Adipose tissue (tissue), 3 donors: ENCODE data around the gene ANKLE1. TPM values are rescaled to one million over a fixed set of nuclear protein-coding genes. Genes with fewer than 3 reads are reported as not detected.

Experiments used
- H3K27ac ChIP-seq: one replicate; pipeline ENCODE4 v1.5.1; 2013; ENCODE audit warnings: low read depth, low read length
- WGBS, 3 donors: extraction: QIAGEN DNeasy Blood & Tissue Kit; methylation state at CpG; one replicate each; pipeline ENCODE4 v1.1.7; 2013; 5-methylcytosine and 5-hydroxymethylcytosine counted together
- polyA plus RNA-seq, 3 donors: library from polyadenylated mRNA; stranded (reverse); fragments of 200-250 nt; gene quantifications; one replicate each; pipeline ENCODE4 v1.2.3, GENCODE V29; 2013
- donor health status: healthy with polysubstance abuse.
- donor health status: Bipolar disorder and iron deficiency.
- donor health status: healthy.

The ANKLE1 gene
- polyA plus RNA-seq, 3 donors, result 0.08 to 0.70 (median 0.34) TPM

- H3K27ac ChIP-seq, result no peak overlapping the region
- WGBS, 3 donors, result 0 to 2% (median 2%) methylated on average over 72 to 99 of the region's 100 CpGs
Observed at GRCh38 chr19:17244618-17245534, 36.8 kb upstream of the ANKLE1 start.

DNA sequence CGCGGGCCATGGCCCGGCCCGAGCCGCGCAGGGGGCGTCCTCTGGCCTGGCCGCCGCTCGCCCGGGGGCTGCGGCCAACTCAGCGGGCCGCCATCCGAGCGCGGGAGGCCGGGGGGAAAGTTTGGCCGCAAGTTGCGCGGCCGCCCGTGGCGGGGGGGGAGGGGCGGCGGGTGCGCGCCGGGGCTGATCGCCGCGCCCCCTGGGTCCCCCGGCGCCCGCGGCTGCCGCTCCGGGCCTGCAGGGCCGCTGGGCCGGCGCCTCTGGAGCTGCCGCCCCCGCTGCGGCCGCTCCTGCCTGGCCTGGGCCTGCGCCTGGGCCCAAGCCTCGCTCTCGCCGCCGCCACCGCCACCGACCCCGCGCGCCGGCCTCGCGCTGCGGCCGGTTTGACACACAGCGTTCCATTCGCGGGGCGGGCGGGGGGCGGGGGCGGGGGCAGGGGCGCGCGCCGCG, 36.1 kb upstream of the ANKLE1 start, which contains the start of gene NR2F6:
Gene NR2F6 (minus strand): TSS at position 385 of the 450 bp plus-strand sequence. CDS start 699 bp downstream, outside the sequence.
- WGBS, 3 donors, result 0 to 2% (median 1%) methylated on average over 12 to 57 of the region's 72 CpGs
- no peak within 1 kb of the TSS for H3K27ac ChIP-seq

- no peak overlapping the region for H3K27ac ChIP-seq
- 8 to 15% (median 10%) methylated on average over 21 of the region's 21 CpGs for WGBS, 3 donors
Observed at GRCh38 chr19:17246681-17247425, 34.8 kb upstream of the ANKLE1 start.

GRCh38 chr19:17248011-17248776, 33.5 kb upstream of the ANKLE1 start:
- WGBS, 3 donors, result 29 to 74% (median 63%) methylated on average over 21 of the region's 21 CpGs
- no peak overlapping the region for H3K27ac ChIP-seq

DNA sequence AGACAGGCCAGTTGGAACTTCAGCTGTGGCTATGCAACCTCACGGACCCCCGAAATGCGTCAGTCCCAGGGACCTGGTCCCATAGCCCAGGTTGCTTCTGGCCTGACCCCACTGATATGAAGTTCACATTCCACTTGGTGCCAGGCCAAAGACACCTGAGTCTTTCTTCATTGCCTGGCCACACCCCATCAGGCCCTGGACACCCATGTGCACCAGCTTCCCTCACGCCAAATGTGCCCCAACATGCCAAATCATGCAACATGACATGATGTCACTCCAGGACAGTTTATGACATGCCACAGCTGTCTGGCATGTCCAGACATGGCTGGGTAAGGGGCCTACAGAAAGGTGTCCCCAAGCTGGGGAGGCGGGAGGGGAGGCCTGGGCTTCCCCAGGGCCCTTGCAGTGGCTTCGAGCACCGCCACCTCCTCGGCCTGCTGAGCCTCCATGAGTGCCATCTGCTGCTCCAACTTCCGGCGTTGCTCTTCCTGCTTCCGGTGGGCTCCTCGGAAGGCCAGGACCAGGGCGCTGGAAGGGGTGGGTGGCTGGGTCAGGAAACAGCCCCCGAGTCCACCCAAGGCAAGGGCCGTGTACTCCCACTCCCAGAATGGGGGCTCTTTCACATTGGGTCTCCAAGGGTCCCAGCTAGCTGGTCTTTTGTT, 31.7 kb upstream of the ANKLE1 start:
- 68 to 94% (median 82%) methylated on average over 15 of the region's 15 CpGs for WGBS, 3 donors
- no peak overlapping the region for H3K27ac ChIP-seq

DNA sequence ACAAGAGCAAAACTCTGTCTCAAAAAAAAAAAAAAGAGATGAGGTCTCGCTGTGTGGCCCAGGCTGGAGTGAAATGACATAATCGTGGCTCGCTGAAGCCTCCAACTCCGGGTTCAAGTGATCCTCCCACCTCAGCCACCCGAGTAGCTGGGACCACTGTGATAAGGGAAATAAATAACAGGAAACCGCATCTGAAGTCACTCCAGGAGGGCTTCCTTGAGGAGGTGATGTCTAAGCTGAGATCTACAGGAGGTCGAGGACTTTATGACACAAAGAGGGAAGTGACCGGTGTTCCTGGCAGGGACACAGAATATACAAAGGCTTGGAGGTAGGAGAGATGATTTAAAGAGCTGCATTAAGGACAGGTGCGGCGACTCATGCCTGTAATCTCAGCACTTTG, 27.1 kb upstream of the ANKLE1 start:
- 82 to 89% (median 82%) methylated on average over 10 of the region's 10 CpGs for WGBS, 3 donors
- no peak overlapping the region for H3K27ac ChIP-seq

- WGBS, 3 donors, result 57 to 79% (median 76%) methylated on average over 18 of the region's 18 CpGs
- no peak overlapping the region for H3K27ac ChIP-seq
Observed at GRCh38 chr19:17255150-17255621, 26.5 kb upstream of the ANKLE1 start.

GRCh38 chr19:17256130-17256529, 25.6 kb upstream of the ANKLE1 start:
- no peak overlapping the region for H3K27ac ChIP-seq
- 78 to 87% (median 81%) methylated on average over 3 of the region's 3 CpGs for WGBS, 3 donors

DNA sequence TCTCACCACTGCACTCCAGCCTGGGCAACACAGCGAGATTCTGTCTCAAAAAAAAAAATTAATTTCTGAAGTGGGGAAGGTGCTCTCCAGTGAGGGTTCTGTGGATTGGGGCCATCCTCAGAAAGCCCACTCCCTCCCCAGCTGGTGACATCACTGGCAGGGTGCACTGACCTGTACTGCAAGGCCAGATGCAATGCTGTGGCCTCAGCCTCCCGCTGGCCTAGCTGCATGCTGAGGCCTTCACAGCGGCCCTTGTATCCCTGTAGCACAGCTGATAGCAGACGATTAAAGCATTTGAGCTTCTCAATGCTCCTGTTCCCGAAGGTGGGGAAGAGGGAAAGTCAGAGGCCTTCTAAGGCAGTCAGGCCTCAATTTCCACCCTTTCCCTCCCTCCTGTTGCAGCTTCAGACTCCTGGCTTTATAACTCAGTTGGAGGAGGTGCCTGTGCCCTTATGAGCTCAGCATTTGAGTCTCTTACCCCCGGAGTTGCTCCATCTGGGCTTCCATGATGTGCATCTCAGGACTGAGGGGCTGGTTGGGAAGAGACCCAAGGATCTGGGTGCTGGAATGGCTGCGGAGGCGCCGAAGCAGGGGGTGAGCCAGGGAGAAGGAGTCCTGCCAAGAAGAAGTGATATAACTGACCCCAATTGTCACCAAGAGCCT, 22.5 kb upstream of the ANKLE1 start:
- WGBS, 3 donors, result 79 to 92% (median 91%) methylated on average over 9 of the region's 9 CpGs
- no peak overlapping the region for H3K27ac ChIP-seq

GRCh38 chr19:17259934-17260333, 21.8 kb upstream of the ANKLE1 start:
- 56 to 95% (median 71%) methylated on average over 1 of the region's 1 CpG for WGBS, 3 donors
- no peak overlapping the region for H3K27ac ChIP-seq

DNA sequence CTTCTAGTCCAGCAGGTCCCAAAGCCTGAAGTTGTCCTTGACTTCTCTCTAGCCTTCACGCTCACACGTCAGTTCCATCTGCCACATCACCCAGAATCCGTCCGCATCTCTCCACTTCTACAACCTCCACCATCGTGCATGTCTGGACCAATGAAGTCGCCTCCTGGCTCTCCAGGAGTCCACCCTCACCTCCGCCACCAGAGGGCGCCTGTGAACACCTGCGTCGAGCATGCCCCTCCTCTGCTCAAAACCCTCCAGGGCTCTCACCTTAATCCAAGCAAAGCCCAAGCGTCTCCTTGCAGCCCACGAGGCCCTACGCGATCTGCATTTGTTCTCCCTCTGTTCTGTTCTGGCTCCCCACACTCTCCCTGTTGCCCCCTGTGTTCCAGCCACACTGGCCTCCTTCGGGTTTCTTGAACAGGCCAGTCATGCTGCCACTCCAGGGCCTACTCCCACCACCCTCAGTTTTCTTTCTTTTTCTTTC, 20.8 kb upstream of the ANKLE1 start:
- WGBS, 3 donors, result 17 to 32% (median 24%) methylated on average over 15 of the region's 15 CpGs

DNA sequence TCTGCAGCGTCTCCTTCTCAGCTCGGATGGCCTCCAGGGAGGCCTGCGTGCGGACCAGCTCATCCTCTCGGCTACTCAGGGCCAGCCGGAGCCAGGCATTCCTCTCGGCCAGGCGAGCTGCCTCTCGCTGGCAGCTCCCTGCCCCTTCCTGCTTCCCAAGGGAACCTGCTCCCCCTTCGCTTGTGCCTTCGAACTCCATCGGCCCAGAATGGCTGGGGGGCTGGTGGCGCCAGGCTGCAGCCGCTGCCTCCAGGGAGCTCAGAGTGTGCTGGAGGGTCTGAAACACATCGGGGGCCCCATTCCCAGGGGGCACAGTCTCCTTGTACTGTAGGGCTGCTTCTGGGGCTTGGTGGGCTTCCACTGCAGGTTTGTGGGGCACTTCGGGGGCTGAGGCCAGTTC, 19.1 kb upstream of the ANKLE1 start:
- WGBS, 3 donors, result 60 to 70% (median 64%) methylated on average over 16 of the region's 16 CpGs
- no peak overlapping the region for H3K27ac ChIP-seq

More for the DNA sequence above, 20.8 kb upstream of the ANKLE1 start:
- H3K27ac ChIP-seq, result no peak overlapping the region

DNA sequence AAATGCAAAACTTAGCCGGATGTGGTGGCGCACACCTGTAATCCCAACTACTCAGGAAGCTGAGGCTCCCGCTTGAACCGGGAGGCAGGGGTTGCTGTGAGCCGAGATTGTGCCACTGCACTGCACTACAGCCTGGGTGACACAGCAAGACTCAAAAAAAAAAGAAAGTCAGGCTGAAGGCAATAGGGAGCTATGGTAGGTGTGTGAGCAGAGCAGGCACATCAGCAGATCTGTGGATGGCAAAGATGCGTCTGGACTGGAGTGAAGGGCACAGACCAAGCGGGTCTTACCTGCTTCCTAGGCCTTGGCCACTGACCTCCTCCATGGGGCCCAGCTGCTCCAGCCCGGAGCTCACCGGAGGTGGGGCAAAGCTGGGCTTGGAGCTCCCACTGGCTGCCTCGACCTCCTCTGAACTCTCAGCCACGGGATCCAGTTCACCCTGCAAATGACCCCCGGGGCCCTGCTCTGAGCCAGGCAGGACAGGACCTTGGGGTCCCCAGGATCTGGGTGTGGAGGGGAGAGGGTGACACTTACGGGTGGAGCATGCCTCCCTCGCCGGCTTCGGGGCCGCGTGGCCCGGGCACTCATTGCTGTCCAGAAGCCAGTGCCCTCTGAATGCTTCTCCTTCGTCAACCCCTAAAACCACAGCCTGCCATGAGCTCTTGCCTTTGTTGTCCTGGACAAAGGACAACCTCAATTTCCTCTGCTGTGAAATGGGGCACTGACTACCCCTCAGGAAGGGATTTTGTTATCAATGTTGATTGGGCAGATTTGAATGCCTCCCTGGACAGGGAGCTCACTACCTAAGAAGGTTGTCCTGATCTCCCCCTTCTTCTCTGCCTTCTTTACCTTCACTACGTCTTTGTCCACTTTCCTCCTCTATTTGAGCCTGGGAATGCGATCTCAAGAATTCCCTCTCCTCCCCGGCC, 17.7 kb upstream of the ANKLE1 start:
- H3K27ac ChIP-seq, result no peak overlapping the region
- WGBS, 3 donors, result 70 to 78% (median 71%) methylated on average over 23 of the region's 23 CpGs

DNA sequence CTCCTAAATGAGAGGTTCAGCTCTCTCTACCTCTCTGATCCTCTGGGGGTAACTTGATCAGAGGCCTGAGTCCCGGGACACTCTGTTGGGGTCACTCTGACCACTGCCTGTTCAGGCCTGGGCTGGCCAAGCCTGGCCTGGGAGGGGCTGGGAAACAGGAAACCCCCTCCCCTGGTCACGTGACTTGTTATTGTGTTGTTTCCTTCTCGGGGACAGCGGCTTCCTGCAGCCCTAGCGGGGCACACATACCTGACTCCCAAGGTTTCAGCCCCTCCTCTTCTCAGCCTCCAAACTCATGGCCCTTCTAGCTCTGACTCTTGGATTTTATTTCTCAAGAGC, 17.1 kb upstream of the ANKLE1 start, which contains the start of gene USHBP1:
Gene USHBP1 (minus strand): TSS at position 105 of the 339 bp plus-strand sequence. CDS start 446 bp downstream, outside the sequence.
- 33 to 65% (median 43%) methylated on average over 5 of the region's 5 CpGs for WGBS, 3 donors
- no peak within 1 kb of the TSS for H3K27ac ChIP-seq

- WGBS, 3 donors, result 91 to 93% (median 92%) methylated on average over 7 of the region's 7 CpGs
- no peak overlapping the region for H3K27ac ChIP-seq
Observed at GRCh38 chr19:17266026-17266425, 15.7 kb upstream of the ANKLE1 start.

DNA sequence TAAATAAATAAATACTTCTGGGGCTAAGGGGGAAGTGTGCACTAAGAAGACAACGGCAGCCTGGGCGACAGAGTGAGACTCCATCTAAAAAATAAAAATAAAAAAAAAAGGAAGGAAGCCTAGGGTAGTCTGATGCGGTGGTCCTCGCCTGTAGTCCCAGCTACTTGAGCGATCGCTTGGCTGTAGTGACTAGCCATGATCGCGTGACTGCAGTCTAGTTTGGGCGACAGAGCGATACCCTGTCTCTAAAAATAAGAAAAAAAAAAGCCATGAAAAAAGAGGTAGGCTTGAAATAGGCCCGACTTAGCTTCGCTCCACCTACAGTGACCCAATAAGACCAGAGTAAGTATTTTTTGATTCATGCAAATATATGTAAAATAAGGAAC, 15.1 kb upstream of the ANKLE1 start:
- H3K27ac ChIP-seq, result no peak overlapping the region
- 49 to 74% (median 57%) methylated on average over 12 of the region's 12 CpGs for WGBS, 3 donors
